Measurements from ENCODE around the gene DNAH3.

- TF ChIP-seq, protein P1, sequence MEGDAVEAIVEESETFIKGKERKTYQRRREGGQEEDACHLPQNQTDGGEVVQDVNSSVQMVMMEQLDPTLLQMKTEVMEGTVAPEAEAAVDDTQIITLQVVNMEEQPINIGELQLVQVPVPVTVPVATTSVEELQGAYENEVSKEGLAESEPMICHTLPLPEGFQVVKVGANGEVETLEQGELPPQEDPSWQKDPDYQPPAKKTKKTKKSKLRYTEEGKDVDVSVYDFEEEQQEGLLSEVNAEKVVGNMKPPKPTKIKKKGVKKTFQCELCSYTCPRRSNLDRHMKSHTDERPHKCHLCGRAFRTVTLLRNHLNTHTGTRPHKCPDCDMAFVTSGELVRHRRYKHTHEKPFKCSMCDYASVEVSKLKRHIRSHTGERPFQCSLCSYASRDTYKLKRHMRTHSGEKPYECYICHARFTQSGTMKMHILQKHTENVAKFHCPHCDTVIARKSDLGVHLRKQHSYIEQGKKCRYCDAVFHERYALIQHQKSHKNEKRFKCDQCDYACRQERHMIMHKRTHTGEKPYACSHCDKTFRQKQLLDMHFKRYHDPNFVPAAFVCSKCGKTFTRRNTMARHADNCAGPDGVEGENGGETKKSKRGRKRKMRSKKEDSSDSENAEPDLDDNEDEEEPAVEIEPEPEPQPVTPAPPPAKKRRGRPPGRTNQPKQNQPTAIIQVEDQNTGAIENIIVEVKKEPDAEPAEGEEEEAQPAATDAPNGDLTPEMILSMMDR (IDR thresholded peaks at IDR 0.05): no peak
- TF ChIP-seq POLR2A (IDR thresholded peaks at IDR 0.05): no peak
Observed at GRCh38 chr16:20941636-20941926, 209.1 kb downstream of the DNAH3 start.
